HepG2 (cell line): ENCODE results near the gene ALPK3. TPM values are rescaled to one million over a fixed set of nuclear protein-coding genes. Genes with fewer than 3 reads are reported as not detected.
A peak's percentile ranks its signal among the peaks of the same experiment; 100 is the strongest.

Experiments used
- AGO1 ChIP-seq: fragments of 200-400 bp; formaldehyde crosslinking; IDR thresholded peaks from 2 replicates; pipeline ENCODE4 v1.6.1; 2017; ENCODE audit warnings: mild to moderate bottlenecking, low read depth, low read length, moderate library complexity; ENCODE audit not compliant: poor library complexity, severe bottlenecking
- DPF2 ChIP-seq: sonication (generic); formaldehyde crosslinking; IDR thresholded peaks from 2 replicates; pipeline ENCODE4 v1.4.0; 2020; ENCODE audit warnings: mild to moderate bottlenecking, low read depth, missing genetic modification reagents, borderline replicate concordance
- ETV5 ChIP-seq: IDR thresholded peaks from 2 replicates; pipeline ENCODE4 v1.6.1; 2018; ENCODE audit warnings: missing biosample characterization, missing genetic modification reagents, inconsistent platforms, borderline replicate concordance
- KAT2B ChIP-seq: fragments of 150-350 bp; IDR thresholded peaks from 2 replicates; pipeline ENCODE4 v1.6.1; 2014; ENCODE audit warnings: low read depth, low read length, borderline replicate concordance
- KDM5B ChIP-seq: sonication (generic); formaldehyde crosslinking; IDR thresholded peaks from 2 replicates; pipeline ENCODE4 v1.4.0; 2020; ENCODE audit warnings: missing genetic modification reagents, mild to moderate bottlenecking, borderline replicate concordance
- KIAA2018 ChIP-seq: sonication (generic); formaldehyde crosslinking; IDR thresholded peaks from 2 replicates; pipeline ENCODE4 v1.5.0; 2020; ENCODE audit warnings: mild to moderate bottlenecking, missing genetic modification reagents, borderline replicate concordance
- SALL1 ChIP-seq: sonication (generic); formaldehyde crosslinking; IDR thresholded peaks from 2 replicates; pipeline ENCODE4 v1.8.0; 2022; ENCODE audit warnings: mild to moderate bottlenecking, missing genetic modification reagents
- SP5 ChIP-seq: IDR thresholded peaks from 2 replicates; pipeline ENCODE4 v1.6.1; 2016; ENCODE audit warnings: low read depth, borderline replicate concordance
- TEAD3 ChIP-seq: optimal IDR thresholded peaks from 2 replicates; pipeline ENCODE3; 2016; ENCODE audit warnings: borderline replicate concordance
- ZNF280B ChIP-seq: sonication (generic); formaldehyde crosslinking; IDR thresholded peaks from 2 replicates; pipeline ENCODE4 v1.5.0; 2020; ENCODE audit warnings: missing genetic modification reagents, mild to moderate bottlenecking, borderline replicate concordance
- ZNF281 ChIP-seq: sonication (generic); formaldehyde crosslinking; IDR thresholded peaks from 2 replicates; pipeline ENCODE4 v1.4.0; 2020; ENCODE audit warnings: missing genetic modification reagents, borderline replicate concordance
- ZNF564 ChIP-seq: sonication (generic); formaldehyde crosslinking; IDR thresholded peaks from 2 replicates; pipeline ENCODE4 v1.8.1; 2023; ENCODE audit warnings: mild to moderate bottlenecking, missing genetic modification reagents
- ZNF580 ChIP-seq: IDR thresholded peaks from 2 replicates; pipeline ENCODE4 v1.6.1; 2016; ENCODE audit warnings: low read depth, borderline replicate concordance
- ZNF703 ChIP-seq: sonication (generic); formaldehyde crosslinking; IDR thresholded peaks from 2 replicates; pipeline ENCODE4 v1.5.1; 2020; ENCODE audit warnings: missing genetic modification reagents, mild to moderate bottlenecking, moderate library complexity, borderline replicate concordance
- ZNF766 ChIP-seq: sonication (generic); formaldehyde crosslinking; IDR thresholded peaks from 2 replicates; pipeline ENCODE4 v1.5.0; 2020; ENCODE audit warnings: missing genetic modification reagents, borderline replicate concordance
- polyA plus RNA-seq, 8 experiments: library from polyadenylated mRNA; depleted of rRNA in 3 of 8; stranded (reverse) in 7 of 8; unstranded in 1 of 8; fragments of >200 nt; fragmentation: Illumina TruSeq in 4 of 8; extraction: Trizol in 4 of 8; gene quantifications; 2 replicates each; pipeline versions ENCODE4 v1.2.1 to v1.2.3, GENCODE V29; 2011 to 2016; ENCODE audit warnings: low read depth in 4 of 8, missing spikeins in 1 of 8, mixed read lengths in 1 of 8; ENCODE audit not compliant: insufficient read depth in 1 of 8
- total RNA-seq, 5 experiments: library from RNA; depleted of rRNA; stranded (reverse); fragments of >200 nt; fragmentation: Illumina TruSeq; extraction: Trizol; gene quantifications; 2 replicates each; pipeline ENCODE4 v1.2.3, GENCODE V29; 2016; ENCODE audit warnings: low read depth in 1 of 5

ALPK3 gene
- total and polyA plus RNA-seq, 2 of the 13 experiments (the other 11 are each of a cell fraction or from before 2014, with no cell fraction given), result 0.04 to 0.42 TPM

- TF ChIP-seq KIAA2018 (no peak), ZNF580 (peak; percentile 40; the same call in 1 of the 2 replicates), DPF2 (CRISPR knock-in tag) (peak; percentile 66; the same call in 1 of the 2 replicates), SP5 (CRISPR knock-in tag) (0 out of 2 replicates have a peak, but pooled peaks have one; percentile 13), SALL1 (CRISPR knock-in tag) (peak; percentile 73), ZNF280B (CRISPR knock-in tag) (peak; percentile 74; the same call in 1 of the 2 replicates), ETV5 (no peak), KDM5B (peak; percentile 78; the same call in 1 of the 2 replicates), ZNF703 (CRISPR knock-in tag) (no peak), ZNF766 (CRISPR knock-in tag) (no peak), ZNF564 (0 out of 2 replicates have a peak, but pooled peaks have one; percentile 56), KAT2B (no peak), ZNF281 (no peak), AGO1 (no peak), TEAD3 (peak; percentile 74)
Measured at GRCh38 chr15:84886211-84886983, 69.2 kb downstream of the ALPK3 start (continued).
